Hepatocyte (in vitro differentiated cells): ENCODE measurements around the gene NOXA1.

Source experiments
- EZH2 ChIP-seq: fragments of 200-600 bp; sonication (generic); IDR thresholded peaks from 2 replicates; pipeline ENCODE4 v1.6.1; 2016; ENCODE audit warnings: antibody characterized with exemption, mild to moderate bottlenecking, borderline replicate concordance
- EZH2phosphoT487 ChIP-seq: fragments of 200-600 bp; sonication (generic); IDR thresholded peaks from one replicate; pipeline ENCODE4 v1.6.1; 2018; ENCODE audit warnings: antibody characterized with exemption, mild to moderate bottlenecking, low read depth, moderate library complexity; ENCODE audit not compliant: unreplicated experiment, severe bottlenecking
- TF ChIP-seq, protein P1 (sequence below): fragments of 200-600 bp; sonication (generic); IDR thresholded peaks from 2 replicates; pipeline ENCODE4 v1.5.1; 2016; ENCODE audit warnings: antibody characterized with exemption, mild to moderate bottlenecking; ENCODE audit not compliant: poor library complexity

DNA sequence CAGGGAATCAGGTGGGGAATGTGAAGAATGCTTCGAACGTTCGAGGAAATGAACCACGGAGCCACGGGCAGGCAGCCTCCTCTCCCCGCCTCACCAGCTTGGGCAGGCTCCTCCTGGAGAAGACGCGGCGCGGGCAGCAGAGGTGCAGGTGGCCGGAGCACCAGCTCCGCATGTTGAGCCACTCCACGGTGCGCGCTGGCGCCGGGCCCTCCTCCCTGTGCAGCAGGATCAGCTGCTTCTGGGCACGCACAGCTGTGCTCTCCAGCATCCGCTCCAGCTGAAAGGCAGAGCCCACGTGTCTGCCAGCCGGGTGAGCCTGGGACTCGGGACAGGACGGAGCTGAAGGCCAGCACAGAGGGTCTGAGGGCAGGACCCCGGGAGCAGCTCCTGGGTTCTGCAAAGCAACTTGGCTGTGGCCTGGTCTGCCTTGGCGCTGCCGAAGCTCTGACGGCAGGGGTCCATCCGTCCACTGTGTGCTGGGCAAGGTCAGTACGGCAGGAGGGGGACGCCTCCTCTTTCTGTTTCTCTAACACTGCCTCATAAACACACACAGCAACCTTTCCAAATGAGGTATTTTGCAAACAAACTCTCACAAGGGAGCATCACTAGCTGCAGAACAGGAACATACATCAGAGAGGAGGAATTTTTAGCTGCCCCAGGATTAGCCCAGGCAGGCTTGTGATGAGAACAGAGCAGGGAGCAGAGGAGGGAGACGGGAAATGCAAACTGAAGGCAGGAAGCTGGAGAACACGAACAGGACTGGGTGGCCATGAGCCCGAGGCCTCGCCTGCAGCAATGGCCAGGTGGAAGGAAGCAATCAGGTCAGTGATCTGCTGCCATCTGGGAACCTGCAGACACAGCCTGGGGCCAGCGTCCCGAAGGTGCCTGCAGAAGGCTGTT is 56.0 kb downstream of the NOXA1 start:
- no peak for TF ChIP-seq EZH2
- TF ChIP-seq, protein P1, sequence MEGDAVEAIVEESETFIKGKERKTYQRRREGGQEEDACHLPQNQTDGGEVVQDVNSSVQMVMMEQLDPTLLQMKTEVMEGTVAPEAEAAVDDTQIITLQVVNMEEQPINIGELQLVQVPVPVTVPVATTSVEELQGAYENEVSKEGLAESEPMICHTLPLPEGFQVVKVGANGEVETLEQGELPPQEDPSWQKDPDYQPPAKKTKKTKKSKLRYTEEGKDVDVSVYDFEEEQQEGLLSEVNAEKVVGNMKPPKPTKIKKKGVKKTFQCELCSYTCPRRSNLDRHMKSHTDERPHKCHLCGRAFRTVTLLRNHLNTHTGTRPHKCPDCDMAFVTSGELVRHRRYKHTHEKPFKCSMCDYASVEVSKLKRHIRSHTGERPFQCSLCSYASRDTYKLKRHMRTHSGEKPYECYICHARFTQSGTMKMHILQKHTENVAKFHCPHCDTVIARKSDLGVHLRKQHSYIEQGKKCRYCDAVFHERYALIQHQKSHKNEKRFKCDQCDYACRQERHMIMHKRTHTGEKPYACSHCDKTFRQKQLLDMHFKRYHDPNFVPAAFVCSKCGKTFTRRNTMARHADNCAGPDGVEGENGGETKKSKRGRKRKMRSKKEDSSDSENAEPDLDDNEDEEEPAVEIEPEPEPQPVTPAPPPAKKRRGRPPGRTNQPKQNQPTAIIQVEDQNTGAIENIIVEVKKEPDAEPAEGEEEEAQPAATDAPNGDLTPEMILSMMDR, result no peak
- TF ChIP-seq EZH2phosphoT487, result no peak
